AG10803 (cell line): ENCODE data around the gene SSTR4.

ENCODE experiments used
- DNase-seq: peaks from one replicate; pipeline ENCODE4 v3.0.0; 2010; ENCODE audit warnings: low read depth
- H3K4me3 ChIP-seq: 2 replicates; pipeline ENCODE4 v1.5.1; 2011; ENCODE audit warnings: mild to moderate bottlenecking, low read length, control low read depth
- CTCF ChIP-seq: conservative IDR thresholded peaks from 2 replicates; pipeline ENCODE4 v1.5.1; 2011; ENCODE audit warnings: mild to moderate bottlenecking, low read length, control low read depth, inconsistent platforms

The SSTR4 gene

GRCh38 chr20:23032056-23032749, 2.9 kb upstream of the SSTR4 start:
- no peak for TF ChIP-seq CTCF
- no peak for DNase-seq
- H3K4me3 ChIP-seq: no peak overlapping the region

GRCh38 chr20:23032750-23033078, 2.4 kb upstream of the SSTR4 start:
- DNase-seq: no peak
- no peak for TF ChIP-seq CTCF
- H3K4me3 ChIP-seq: no peak overlapping the region

GRCh38 chr20:23033918-23034317, 1.2 kb upstream of the SSTR4 start:
- no peak for TF ChIP-seq CTCF
- DNase-seq: no peak
- no peak overlapping the region for H3K4me3 ChIP-seq

GRCh38 chr20:23035731-23036130, 619 bp downstream of the SSTR4 start:
- no peak for TF ChIP-seq CTCF
- no peak overlapping the region for H3K4me3 ChIP-seq
- DNase-seq: no peak

GRCh38 chr20:23036371-23036770, 1.3 kb downstream of the SSTR4 start:
- TF ChIP-seq CTCF: no peak

GRCh38 chr20:23037017-23037481, 1.9 kb downstream of the SSTR4 start:
- no peak overlapping the region for H3K4me3 ChIP-seq
- DNase-seq: no peak
- TF ChIP-seq CTCF: no peak

More at GRCh38 chr20:23036371-23036770, 1.3 kb downstream of the SSTR4 start:
- H3K4me3 ChIP-seq: no peak overlapping the region
- DNase-seq: no peak

- no peak for DNase-seq
- H3K4me3 ChIP-seq: no peak overlapping the region
- no peak for TF ChIP-seq CTCF
These were observed 4.2 kb downstream of the SSTR4 start for GRCh38 chr20:23039136-23039875.
